Colonic mucosa (tissue), 4 donors: Measurements from ENCODE around the gene NTHL1. TPM values are rescaled to one million over a fixed set of nuclear protein-coding genes. Genes with fewer than 3 reads are reported as not detected.

Experiments used
- DNase-seq: peaks from one replicate; pipeline ENCODE4 v3.0.0-alpha.2; 2020
- H3K27ac ChIP-seq: fragments of 200-600 bp; one replicate; pipeline ENCODE4 v1.8.0; 2021
- H3K27me3 ChIP-seq: fragments of 200-600 bp; one replicate; pipeline ENCODE4 v1.8.0; 2021
- H3K36me3 ChIP-seq: fragments of 200-600 bp; one replicate; pipeline ENCODE4 v1.8.0; 2021
- H3K4me1 ChIP-seq: fragments of 200-600 bp; one replicate; pipeline ENCODE4 v1.8.0; 2021; ENCODE audit warnings: mild to moderate bottlenecking
- H3K4me3 ChIP-seq: fragments of 200-600 bp; one replicate; pipeline ENCODE4 v1.8.0; 2021
- H3K9ac ChIP-seq, 2 donors: one replicate each; pipeline ENCODE4 v1.7.0; 2013; ENCODE audit warnings: control low read depth in 2 of 2, low read depth in 2 of 2, low read length in 2 of 2
- H3K9me3 ChIP-seq: fragments of 200-600 bp; one replicate; pipeline ENCODE4 v1.8.0; 2021
- CTCF ChIP-seq: fragments of 200-600 bp; IDR thresholded peaks from one replicate; pipeline ENCODE4 v1.8.0; 2022; ENCODE audit warnings: antibody characterized with exemption, mild to moderate bottlenecking
- intact Hi-C: fragments of 100-400 bp; cut with DNase I; formaldehyde crosslinking; loops from one replicate; pipeline ENCODE4 v1.14.1; 2022
- total RNA-seq, 2 donors: library from RNA; stranded (reverse); fragmentation: NEBNext Ultra II Directional in 1 of 2; extraction: Animal tissue kit (Norgen Biotek cat#: 25700) in 1 of 2; gene quantifications; one replicate each; pipeline ENCODE4 v1.2.1, GENCODE V29; 2021
- donor health status: healthy.
- donor health status: DM: no; HTN: no; CAD: no.
- donor health status: DM: no; HTN: no; CAD: no.

NTHL1 gene
- total RNA-seq, 2 donors from 2014 or later, result 30.1 to 96.8 TPM

- H3K9ac ChIP-seq, result no peak overlapping the region
- H3K4me3 ChIP-seq, result no peak overlapping the region
- TF ChIP-seq CTCF, result no peak
- peak; percentile 47 for DNase-seq
- H3K4me1 ChIP-seq, result peaks cover 16% of the 10 kb centered on the region
- peaks cover under 1% of the 10 kb centered on the region for H3K36me3 ChIP-seq
- peaks cover 23% of the 10 kb centered on the region for H3K27me3 ChIP-seq
- intact Hi-C loops, result no loop called here
- H3K9me3 ChIP-seq, result no peaks in the 10 kb centered on the region
- no peak overlapping the region for H3K27ac ChIP-seq
Observed at GRCh38 chr16:1992704-1993317, 54.8 kb downstream of the NTHL1 start.

GRCh38 chr16:1991948-1992703 lies 55.5 kb downstream of the NTHL1 start:
- DNase-seq, result peak; percentile 99
- peaks cover 23% of the 10 kb centered on the region for H3K27me3 ChIP-seq
- peak overlapping the region; percentile 59 for H3K27ac ChIP-seq

GRCh38 chr16:1991588-1991947 lies 56.1 kb downstream of the NTHL1 start:
- TF ChIP-seq CTCF, result no peak
- DNase-seq, result no peak
- Histone ChIP-seq H3K4me1 (peaks cover 16% of the 10 kb centered on the region), H3K27me3 (peaks cover 23% of the 10 kb centered on the region), H3K27ac (peak overlapping the region; percentile 59), H3K9me3 (no peaks in the 10 kb centered on the region), H3K36me3 (no peaks in the 10 kb centered on the region), H3K4me3 (peak overlapping the region; percentile 23), H3K9ac (peak overlapping the region in 1 of 2 donors; percentile 66)
- intact Hi-C loops, result no loop called here

More at GRCh38 chr16:1991948-1992703, 55.5 kb downstream of the NTHL1 start:
- TF ChIP-seq CTCF, result no peak
- Histone ChIP-seq H3K9ac (peak overlapping the region in 1 of 2 donors; percentile 66), H3K9me3 (no peaks in the 10 kb centered on the region), H3K4me3 (peak overlapping the region; percentile 23), H3K36me3 (no peaks in the 10 kb centered on the region), H3K4me1 (peaks cover 16% of the 10 kb centered on the region)
- intact Hi-C loops, result no loop called here

- intact Hi-C loops, result no loop called here
- H3K9ac ChIP-seq, result peak overlapping the region in 1 of 2 donors; percentile 73
- H3K27me3 ChIP-seq, result peaks cover 23% of the 10 kb centered on the region
- H3K9me3 ChIP-seq, result no peaks in the 10 kb centered on the region
- peaks cover 16% of the 10 kb centered on the region for H3K4me1 ChIP-seq
- peak; percentile 56 for DNase-seq
- H3K4me3 ChIP-seq, result peak overlapping the region; percentile 23
- no peak for TF ChIP-seq CTCF
- peak overlapping the region; percentile 59 for H3K27ac ChIP-seq
- peaks cover 4% of the 10 kb centered on the region for H3K36me3 ChIP-seq
Observed at GRCh38 chr16:1991135-1991551, 56.5 kb downstream of the NTHL1 start.

GRCh38 chr16:1990351-1991134 lies 57.1 kb downstream of the NTHL1 start:
- Histone ChIP-seq H3K4me3 (peak overlapping the region; percentile 8), H3K27ac (no peak overlapping the region)
- no peak for TF ChIP-seq CTCF

More at GRCh38 chr16:1990351-1991134, 57.1 kb downstream of the NTHL1 start:
- H3K27me3 ChIP-seq, result peaks cover 23% of the 10 kb centered on the region
- intact Hi-C loops, result no loop called here
- peak overlapping the region; percentile 73 to 78 for H3K9ac ChIP-seq
- peaks cover 21% of the 10 kb centered on the region for H3K4me1 ChIP-seq
- no peaks in the 10 kb centered on the region for H3K9me3 ChIP-seq
- peak; percentile 68 for DNase-seq
- peaks cover 5% of the 10 kb centered on the region for H3K36me3 ChIP-seq
